Fibroblast of lung (primary cell): ENCODE measurements around the gene STK36.

ENCODE experiments used
- EZH2 ChIP-seq: IDR thresholded peaks from 2 replicates; pipeline ENCODE4 v1.5.1; 2012; ENCODE audit warnings: low read length, control low read depth, mild to moderate bottlenecking; ENCODE audit errors: missing control alignments
- TF ChIP-seq, protein P1 (sequence below), 2 donors: IDR thresholded peaks in 1 of 2; conservative IDR thresholded peaks in 1 of 2; 1 replicate in 1 of 2; 2 replicates in 1 of 2; pipeline ENCODE4 v1.5.1; 2011 to 2012; ENCODE audit warnings: low read length in 2 of 2, control low read depth in 1 of 2, inconsistent platforms in 1 of 2, low read depth in 1 of 2, mild to moderate bottlenecking in 1 of 2

- TF ChIP-seq, protein P1, sequence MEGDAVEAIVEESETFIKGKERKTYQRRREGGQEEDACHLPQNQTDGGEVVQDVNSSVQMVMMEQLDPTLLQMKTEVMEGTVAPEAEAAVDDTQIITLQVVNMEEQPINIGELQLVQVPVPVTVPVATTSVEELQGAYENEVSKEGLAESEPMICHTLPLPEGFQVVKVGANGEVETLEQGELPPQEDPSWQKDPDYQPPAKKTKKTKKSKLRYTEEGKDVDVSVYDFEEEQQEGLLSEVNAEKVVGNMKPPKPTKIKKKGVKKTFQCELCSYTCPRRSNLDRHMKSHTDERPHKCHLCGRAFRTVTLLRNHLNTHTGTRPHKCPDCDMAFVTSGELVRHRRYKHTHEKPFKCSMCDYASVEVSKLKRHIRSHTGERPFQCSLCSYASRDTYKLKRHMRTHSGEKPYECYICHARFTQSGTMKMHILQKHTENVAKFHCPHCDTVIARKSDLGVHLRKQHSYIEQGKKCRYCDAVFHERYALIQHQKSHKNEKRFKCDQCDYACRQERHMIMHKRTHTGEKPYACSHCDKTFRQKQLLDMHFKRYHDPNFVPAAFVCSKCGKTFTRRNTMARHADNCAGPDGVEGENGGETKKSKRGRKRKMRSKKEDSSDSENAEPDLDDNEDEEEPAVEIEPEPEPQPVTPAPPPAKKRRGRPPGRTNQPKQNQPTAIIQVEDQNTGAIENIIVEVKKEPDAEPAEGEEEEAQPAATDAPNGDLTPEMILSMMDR (conservative IDR thresholded peaks at IDR 0.05 in 1 of 2, IDR thresholded peaks at IDR 0.05 in 1 of 2; ENCODE audit: low read depth in 1 of 2, low read length in 2 of 2) = no peak
- no peak for TF ChIP-seq EZH2
Observed at GRCh38 chr2:218635719-218636118, 36.2 kb upstream of the STK36 start.
